Fibroblast of skin of left quadriceps (primary cell): ENCODE data around the gene AGBL1.
"Not testable (repeated sequence)": the region's sequence is repeated elsewhere in the genome, so short reads cannot be mapped to it uniquely, and the experiment has no call there.

Experiments used
- DNase-seq, 2 experiments: peaks; one replicate each; pipeline ENCODE4 v3.0.0-alpha.2; 2013; ENCODE audit warnings: low read depth in 2 of 2

Gene AGBL1

DNA sequence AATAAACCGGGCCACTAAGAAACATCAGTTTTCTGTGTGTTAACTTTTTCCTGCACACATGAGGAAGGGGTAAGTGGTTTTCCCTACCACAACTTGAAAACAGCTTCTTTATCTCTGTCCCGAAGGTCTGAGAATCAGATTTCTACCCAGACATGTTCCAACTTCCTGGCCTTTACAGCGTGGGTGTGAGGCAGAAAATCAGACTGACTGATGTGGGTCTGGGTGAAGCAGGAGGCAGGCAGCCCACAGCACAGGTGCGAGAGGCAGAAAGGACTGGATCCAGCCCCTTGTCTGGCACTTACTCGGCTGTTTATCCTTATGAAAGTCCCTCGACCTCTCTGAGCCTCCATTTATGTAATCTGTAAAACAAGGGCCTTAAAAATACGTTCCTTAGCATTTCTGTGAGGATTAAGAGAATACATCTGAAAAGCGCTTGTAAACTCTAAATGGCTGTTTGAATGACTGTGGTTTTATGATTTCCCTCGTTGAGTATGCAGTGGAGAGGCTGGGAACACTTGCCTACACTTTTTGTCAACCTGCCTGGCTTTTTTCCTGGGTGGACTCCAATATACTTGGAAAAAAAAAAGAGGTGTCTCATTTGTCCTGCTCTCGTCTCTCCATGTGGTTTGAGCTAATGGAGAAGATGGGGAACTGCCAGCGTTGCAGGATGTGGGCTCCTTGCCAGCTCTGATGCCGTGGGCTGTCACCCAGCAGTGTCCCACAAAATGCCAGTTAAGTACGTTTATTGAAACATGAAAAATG is 3.1 kb downstream of the AGBL1 start:
- no peak for DNase-seq

DNA sequence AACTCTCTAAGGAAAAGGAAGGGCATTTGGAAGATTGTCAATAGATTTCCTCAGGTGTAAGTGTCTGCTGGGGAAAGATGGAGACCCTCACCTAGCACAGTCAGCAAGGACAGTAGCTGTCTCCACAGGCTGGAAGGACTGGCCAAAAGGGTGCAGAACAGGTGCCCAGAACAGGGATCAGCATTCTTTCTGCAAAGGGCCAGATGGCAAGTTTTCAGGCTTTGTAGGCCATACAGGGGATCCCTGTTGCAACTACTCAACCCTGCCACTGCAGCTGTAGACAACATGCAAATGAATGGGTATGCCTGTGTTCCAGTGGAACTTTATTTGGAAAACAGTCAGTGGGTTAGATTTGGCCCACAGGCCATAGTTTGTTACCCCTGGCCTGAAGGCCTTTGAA is 8.1 kb downstream of the AGBL1 start:
- DNase-seq: no peak

DNA sequence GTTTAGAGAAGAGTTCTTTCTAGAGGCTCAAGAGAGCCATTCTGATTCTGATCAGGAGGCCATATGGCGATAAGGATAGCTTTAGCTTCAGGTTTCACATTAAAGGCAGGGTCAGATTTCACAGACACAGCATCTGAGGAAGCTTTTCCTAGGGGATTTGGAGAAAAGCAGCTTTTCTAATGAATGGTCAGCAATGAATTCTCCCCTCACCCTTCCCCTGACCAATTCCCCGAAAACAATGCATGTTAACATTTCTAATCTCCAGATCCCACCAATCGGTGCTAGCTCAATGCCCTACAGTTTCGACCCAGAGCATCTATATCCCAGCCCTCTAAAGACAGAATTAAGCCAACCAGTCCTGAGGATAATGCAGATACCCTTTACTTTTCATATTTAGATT is 9.8 kb downstream of the AGBL1 start:
- no peak for DNase-seq

DNA sequence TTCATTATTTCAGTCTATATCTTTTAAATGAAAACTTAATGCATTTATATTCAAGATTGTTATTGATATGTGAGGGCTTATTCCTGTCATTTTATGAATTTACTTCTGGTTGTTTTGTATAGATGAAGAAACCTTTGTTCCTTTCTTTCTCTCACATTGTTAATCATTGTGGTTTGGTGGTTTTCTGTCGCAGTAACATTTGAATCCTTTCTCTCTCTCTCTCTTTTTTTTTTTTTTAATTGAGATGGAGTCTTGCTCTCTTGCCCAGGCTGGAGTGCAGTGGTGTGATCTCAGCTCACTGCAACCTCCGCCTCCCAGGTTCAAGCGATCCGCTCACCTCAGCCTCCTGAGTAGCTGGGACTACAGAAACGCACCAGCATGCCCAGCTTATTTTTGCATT is 22.1 kb downstream of the AGBL1 start:
- no peak for DNase-seq

DNA sequence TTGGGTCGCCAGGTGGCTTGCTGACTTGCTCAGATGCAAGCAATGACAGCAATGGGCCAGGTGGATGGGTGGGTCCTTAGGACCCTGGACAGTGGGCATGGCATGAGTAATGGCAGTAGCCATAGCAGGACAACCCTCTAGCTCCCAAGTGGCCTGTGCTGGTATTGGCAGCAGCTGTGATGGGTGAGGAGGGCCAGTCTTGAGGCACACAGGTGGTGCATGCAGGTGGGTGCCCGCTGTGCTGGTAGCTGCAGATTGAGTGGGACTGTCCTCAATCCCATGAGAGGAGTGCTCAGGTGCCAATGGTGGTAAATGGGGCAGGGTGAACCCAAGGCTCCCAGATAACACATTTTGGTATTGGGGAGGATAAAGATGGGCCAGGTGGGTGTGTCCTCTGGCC is 24.2 kb downstream of the AGBL1 start:
- DNase-seq: no peak

DNA sequence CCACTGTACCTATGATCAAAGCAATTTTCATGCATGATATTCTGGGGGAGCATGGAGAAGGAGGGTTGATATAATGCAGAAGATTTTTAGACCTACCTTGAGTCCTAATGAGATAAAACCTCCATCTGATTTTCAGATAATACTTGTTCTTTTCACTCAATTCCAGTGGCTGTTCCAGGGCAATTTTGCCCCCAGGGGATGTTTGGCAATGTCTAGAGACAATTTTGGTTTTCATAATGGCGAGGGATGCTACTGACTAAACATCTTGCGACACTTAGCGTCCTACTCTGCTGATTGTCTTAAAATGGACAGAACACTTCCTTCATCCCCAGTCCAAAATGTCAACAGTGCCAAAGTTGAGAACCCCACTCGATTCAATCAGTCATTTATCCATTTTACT is 26.6 kb downstream of the AGBL1 start:
- DNase-seq: no peak

DNA sequence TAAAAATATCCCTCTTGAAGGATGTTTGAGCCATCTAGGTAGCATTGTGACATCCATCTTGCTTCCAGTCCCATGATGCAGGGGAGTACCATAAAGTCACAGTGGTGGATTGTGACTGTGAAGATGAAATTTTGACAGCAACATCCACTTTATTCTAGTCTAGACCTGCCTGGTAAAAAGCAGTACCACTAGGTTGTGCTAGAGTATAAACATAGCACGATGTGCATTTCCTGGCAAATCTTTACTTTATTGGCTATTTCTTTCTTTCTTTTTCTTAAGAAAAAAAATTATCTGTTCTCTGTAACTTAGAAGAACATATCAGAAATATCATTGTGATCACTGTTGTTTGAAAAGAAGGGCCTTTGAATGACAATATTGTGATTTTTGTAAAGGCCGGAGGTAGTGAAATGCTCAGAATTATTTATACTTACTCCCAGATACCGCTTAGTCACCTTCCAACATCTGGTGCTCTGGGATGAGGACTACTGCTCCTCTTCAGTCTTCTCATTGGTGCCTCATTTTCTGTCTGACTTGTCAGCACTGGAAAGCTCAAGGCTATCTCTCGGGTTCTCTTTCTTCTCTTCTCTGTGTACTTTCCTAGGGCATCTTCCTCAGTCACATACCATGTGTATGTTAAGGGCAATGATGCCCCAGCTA is 35.6 kb downstream of the AGBL1 start:
- DNase-seq: peak in 1 of 2 experiments; percentile 0

DNA sequence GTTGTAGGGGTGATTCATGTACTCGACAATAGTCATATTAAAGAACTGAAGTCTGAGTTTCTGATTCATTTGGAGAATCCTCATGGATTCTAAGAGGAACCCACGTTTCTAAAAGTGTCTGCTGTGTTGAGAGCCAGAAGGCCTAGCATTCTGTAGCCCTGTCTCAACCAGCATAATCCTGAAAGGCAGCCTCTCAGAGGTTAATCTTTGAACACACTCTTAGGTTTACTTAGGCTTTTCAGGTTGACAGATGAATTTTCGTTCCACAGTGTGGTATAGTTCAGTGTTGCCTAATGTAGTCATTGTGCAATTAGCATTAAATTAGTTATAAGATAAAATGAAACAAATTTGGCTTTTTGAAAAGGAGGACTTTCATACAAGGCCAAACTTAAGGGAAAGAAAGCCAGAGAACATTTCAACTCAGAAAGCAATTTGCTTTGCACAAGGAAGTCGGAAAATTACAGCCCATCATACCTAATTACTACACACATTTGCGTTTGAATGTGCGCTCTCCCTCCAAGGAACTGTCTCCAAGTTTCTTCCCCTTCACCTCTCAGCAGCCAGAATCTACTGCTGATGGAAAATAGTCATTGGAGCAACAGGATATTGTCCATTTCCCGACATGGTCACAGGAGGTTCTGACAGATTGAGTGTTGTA is 42.0 kb downstream of the AGBL1 start:
- DNase-seq: no peak

DNA sequence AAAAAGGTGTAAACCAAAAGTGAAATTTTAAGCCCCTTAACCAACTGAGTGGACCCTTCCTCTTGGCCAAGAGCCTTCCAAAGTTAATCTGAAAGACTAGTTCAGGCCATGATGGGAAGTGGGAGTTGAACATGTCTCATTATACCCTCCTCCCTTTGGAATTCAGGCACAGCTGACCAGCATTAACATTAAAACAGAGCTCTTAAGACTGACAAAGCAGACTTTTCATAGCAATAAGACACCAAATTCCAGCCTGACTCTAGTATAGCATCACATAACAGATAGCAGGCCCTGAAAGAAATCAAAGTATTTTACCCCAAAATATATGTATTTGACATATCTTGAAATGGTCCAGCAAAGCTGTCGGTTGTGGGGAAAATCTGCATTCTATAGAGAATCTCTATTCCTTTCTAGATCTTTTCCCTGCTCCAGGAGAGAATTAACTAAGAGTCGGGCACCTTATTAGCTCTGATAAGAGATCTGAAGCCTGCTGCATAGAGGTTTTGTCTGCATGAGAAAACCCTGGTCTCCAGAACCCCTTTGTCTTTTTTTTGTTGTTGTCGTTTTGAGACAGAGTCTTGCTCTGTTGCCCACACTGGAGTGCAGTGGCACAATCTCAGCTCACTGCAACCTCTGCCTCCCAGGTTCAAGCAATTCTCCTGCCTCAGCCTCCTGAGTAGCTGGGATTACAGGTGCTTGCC is 43.2 kb downstream of the AGBL1 start:
- not testable (repeated sequence) for DNase-seq

DNA sequence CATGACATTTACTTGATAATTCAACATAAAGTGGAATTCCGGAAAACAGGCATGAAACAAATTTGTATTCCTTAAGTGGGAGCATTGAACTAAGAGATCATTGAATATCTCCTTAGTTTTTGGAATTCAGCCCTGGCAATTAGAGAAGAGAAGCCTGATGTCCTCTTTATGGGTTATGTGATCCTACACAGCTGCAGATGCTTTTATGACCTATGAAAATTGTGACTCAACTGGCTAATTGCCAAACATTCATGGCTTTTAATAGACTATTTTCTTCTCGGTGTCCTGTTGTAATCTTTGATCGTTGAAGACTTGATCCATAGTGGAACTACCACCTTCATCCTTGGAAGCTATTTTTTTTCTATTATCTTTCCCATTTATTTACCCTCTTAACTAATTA is 46.1 kb downstream of the AGBL1 start:
- DNase-seq: no peak

DNA sequence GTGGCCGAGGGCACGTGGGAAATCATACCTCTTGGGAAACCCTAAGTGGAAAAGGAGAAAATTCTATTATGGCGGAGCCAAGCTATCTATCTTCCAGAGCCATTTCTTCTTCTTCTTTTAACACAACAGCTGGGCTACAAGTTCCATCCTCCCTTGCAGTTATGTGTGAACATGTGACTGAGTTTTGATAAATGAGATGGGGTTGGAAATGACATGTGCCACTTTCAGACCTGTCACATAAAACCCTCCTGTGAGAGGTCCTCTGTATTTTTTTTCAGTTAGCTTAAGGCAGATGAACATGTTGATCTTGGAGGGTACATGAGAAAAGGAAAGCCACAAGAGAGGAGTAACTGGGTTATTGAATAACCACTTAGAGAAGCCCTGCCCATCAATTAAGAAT is 47.9 kb downstream of the AGBL1 start:
- no peak for DNase-seq

DNA sequence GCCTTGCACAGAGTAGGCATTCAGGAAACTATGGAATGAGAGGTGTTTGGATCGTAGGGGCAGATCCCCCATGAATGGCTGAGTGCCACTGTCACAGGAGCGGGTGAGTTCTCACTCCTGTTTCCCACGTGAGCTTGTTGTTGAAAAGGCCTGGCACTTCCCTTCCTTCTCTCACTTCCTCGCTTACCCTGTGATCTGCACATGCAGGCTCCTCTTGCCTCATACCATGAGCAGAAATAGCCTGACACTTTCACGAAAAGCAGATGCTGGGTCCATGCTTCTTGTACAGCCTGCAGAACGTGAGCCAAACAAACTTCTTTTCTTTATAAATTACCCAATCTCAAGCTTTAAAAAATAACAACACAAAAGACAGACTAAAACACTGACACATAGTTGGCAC is 55.4 kb downstream of the AGBL1 start:
- DNase-seq: no peak

DNA sequence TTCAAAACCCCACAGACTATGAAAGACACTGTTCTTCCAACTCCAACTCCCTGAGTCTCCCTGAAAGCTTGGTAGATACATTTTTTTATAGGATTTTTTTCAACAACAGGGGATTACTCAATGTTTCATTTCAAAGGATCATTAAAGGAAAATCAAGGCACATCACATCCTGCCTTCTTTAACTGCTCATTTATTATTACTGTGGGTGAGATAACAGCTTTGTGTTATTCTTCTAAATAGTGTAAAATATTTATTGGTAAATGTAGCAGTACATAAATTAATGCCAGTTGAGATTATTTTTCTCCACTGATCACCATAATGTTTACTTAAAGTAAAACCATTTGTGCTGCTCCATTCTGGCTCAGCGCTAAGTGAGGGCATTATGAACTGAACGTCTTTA is 57.2 kb downstream of the AGBL1 start:
- no peak for DNase-seq

DNA sequence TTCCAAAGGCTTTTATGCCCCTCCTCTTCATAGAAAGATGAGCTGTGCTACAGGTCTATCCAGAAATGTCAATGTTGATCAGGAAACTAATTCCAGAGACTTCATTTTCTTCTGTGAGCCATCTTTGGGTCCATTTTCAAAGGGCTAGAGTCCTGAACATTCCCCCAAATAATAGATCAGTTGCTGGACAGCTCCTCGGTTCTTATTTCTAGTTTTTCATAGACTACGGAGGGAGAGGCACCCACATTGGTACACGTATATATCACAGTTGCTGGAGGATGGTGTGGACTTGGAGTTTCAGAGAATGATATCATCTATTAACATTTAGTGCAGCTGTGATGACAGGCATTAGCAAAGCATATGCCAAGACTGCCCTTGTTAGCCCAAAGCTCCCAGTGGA is 59.1 kb downstream of the AGBL1 start:
- DNase-seq: no peak

DNA sequence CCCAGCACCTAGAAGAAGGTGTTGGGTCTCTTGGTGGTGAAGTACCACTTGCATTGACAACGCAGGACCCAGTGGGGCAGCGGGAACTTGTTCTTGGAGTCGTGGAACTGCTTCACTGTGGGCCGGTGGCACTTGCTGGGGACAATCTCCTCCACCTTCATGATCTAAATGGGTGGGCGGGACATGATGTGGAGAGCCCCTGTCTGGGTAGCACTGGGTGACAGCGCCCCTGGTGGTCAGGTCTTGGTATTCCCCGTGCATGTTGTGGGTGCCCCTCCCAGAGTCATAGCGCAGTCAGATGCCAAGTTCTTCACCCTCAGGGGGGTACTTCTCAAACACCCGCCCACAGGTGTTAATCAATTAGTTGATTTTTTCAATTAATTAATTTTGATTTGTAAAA is 60.2 kb downstream of the AGBL1 start:
- no peak for DNase-seq

DNA sequence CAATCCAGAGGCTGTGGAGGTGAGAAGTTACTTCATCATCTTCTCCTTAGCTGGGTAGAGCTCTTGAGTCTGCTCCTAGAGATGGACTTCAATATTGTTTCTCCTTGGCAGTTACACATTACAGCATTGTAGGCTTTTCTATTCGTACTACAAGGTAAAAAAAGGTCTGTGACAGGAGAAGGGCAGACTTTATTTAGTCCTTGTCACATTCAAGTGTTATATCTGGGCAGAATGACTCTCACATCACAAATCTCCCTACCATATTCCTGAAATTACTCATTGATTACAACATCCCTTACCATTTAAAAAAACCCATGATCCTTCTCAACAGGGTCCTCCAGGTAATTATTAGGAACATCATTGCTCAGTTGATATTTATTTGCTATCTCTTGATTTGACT is 75.0 kb downstream of the AGBL1 start:
- DNase-seq: no peak

DNA sequence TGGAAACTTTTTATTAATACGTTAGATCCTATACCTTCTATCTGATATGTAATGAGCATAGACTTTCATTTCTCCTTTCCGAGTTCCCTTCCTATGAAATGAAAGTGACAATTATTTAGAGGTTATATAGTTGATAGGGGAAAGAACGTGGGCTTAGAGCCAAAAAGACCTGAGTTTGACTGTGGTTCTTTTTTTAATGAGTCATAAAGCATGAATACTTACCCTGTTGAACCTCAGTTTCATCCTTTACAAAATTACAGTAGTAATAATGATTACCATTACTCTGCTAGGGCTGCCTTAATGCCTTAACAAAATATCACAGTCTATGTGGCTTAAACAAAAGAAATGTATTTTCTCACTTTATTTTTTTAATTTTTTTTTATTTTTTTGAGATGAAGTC is 75.9 kb downstream of the AGBL1 start:
- DNase-seq: no peak

DNA sequence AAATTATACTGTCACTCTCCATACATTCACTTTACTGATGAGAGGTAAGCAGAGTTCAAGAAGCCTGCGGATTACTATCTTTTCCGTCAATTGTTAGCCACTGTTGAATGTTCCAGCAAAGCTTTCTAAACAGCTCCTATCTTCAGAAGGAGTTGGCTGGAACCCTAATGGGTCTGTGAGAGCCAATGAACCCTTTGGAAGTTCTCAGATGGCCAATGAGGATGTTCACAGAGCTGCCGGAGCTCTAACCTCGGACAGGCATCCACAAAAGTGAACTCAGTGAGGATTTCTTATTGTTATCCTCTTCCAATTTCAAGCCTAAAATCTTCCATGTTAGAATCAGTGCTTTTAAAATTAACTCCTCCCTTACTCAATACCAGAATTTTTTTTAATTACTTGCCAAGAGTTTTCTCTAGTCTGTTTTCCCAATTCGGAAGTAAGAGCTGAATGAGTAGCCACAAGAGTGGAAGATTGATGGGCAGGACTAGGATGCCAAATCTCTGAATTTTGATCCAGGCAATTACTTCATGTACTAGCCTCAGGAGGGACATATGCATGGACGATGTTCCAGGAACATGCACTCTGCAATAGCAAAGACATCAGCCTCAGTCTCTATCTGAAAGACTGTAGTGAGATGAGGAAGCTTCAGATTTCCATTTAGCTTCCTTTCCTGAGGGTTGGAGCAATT is 78.1 kb downstream of the AGBL1 start:
- no peak for DNase-seq

DNA sequence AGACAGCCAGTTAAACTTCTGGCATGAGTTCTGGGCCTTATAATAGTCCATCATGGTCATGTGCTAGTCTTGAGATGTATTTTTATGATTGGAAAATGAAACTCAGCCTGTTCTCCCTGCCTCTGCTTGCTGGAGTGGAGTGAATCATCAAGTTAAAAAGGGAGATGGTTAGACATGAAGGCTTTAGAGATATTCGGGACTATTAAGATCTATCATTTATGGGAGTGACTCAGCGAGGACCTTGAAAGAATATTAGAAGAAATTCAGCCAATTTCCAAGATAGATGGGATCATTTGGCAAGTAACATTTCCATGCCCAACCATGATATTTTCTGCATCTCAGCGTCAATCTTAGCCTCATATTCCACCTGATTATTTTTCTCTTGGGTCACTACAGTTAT is 79.8 kb downstream of the AGBL1 start:
- no peak for DNase-seq

DNA sequence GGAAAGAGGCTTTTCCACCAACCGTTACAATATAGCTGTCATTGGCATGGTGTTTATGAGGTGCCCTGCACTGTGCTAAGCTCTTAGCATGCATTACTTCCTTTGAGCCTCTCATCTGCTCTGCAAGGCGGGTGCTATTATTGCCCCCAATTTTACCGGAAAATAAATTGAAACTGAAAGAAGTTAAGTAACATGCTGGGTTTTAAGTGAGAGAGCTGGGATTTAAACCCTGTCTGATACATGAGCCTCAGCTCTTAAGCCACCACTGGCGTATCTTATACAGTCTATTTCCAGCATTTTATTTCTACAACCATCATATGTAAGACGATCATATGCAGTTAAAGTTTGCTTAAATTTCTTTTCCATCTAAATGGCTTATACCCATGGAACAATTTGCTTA is 81.6 kb downstream of the AGBL1 start:
- no peak for DNase-seq

DNA sequence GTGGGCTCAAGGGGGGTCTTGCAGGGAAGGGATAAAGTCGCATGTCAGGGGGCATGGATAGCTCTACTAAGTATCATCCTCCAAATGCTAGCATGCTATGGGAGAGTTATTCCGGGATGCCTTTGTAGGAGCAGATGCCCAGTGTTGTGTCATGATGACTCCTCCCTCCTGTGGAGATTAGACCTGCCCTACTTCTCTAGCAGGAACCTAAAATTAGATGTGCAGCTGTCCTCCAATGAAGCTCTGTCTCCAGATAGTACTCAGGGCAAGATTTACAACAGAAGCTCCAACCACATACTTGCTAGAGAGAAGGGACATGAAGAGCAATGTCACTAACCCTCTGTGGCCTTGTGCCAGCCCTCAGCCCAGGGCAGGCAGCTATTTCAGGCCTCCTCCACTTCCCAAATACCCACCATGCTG is 82.5 kb downstream of the AGBL1 start:
- DNase-seq: no peak

DNA sequence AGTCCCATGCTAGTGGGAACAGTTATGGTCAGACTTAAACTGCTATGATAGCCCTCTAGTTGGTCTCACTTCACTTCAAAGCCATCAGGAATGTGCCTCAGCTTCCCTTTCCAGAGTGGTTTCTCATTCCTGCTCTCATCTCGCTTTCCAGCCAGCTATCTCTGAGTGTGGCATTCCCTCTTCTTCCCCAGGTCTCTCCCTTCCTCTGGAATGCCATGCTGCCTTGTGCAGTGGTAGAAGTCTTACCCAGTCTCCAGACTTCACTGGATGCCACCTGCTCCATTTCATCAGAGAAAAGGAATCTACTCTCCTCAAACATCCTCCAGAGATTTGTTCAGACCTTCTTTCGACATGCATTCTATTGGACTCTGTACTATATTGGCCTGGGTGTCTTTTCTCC is 83.0 kb downstream of the AGBL1 start:
- DNase-seq: no peak
